Cardiac septum (tissue), 1 donor: ENCODE results near the gene ABCA2. TPM values are rescaled to one million over a fixed set of nuclear protein-coding genes. Genes with fewer than 3 reads are reported as not detected.
"Not testable (repeated sequence)": the region's sequence is repeated elsewhere in the genome, so short reads cannot be mapped to it uniquely, and the experiment has no call there.

Experiments
- DNase-seq: peaks from one replicate; pipeline ENCODE4 v3.0.0-alpha.2; 2020; ENCODE audit warnings: low spot score
- intact Hi-C: fragments of 100-400 bp; cut with DNase I; formaldehyde crosslinking; loops from one replicate; pipeline ENCODE4 v1.14.0; 2022
- total RNA-seq: library from RNA; stranded (reverse); fragmentation: NEBNext Ultra II Directional; extraction: Animal tissue kit (Norgen Biotek cat#: 25700); gene quantifications from one replicate; pipeline ENCODE4 v1.2.1, GENCODE V29; 2021
- donor health status: DM: no; HTN: no; CAD: no.

ABCA2 gene
- total RNA-seq, 1 donor from 2014 or later = 41.5 TPM

DNA sequence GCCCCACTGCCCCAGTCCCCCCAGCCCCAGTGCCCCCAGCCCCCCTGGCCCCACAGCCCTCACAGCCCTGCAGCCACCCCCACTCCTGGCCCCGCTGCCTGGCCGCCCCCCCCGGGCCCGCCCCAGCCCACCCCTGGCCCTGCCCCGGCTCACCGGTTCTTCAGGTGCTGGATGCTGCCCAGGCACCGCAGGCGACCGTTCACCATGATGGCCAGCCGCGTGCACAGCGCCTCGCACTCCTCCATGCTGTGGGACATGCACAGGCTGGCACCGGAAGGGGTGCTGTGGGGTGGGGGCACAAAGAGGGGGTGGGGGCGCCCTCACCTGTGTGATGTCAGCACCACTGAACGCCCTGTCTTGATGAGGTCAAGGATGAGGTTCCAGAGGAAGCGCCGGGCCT lies 18.8 kb downstream of the ABCA2 start:
- intact Hi-C loops = no loop called here
- DNase-seq = no peak

DNA sequence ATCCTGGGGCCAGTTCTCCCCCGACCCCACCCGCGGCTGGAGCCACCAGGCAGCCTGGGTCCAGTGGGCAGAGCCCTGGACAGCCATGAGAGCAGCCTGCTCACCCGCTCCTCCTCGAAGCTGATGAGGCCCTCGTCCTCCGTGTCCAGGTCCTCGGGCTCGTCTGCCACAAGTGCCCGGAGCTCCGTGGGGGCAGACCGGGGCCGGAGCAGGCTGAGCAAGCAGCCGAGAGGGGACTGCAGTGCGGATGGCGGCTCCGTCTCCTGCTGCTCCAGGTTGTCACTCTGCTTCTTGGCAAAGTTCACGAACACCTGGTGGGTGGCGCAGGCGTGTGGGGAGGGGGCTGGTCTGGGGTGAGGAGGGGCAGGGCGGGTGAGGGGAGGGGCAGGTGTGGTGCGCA lies 19.7 kb downstream of the ABCA2 start:
- DNase-seq = no peak
- intact Hi-C loops = no loop called here

DNA sequence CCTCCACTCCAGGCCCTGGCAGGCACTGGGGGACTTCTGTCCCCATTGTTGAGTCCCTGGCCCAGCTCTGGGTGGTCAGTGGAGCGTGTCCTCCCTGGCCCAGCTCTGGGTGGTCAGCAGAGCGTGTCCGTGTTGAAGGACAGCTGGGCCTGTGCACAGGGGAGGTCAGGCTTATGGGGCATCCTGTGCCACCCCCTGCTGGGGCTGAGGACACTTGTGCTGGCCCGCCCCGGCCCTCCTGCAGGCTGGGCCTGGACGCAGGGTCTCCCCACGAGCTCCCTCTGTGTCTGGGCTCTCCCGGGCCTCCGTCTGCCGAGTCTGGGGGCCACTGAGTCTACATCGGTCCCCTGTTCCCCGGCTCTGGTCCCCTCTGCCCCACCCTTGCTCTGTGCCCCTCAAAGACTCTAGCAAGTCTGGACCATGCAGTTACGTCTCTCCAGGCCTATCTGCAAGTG lies 20.2 kb downstream of the ABCA2 start:
- no peak for DNase-seq
- intact Hi-C loops = no loop called here

DNA sequence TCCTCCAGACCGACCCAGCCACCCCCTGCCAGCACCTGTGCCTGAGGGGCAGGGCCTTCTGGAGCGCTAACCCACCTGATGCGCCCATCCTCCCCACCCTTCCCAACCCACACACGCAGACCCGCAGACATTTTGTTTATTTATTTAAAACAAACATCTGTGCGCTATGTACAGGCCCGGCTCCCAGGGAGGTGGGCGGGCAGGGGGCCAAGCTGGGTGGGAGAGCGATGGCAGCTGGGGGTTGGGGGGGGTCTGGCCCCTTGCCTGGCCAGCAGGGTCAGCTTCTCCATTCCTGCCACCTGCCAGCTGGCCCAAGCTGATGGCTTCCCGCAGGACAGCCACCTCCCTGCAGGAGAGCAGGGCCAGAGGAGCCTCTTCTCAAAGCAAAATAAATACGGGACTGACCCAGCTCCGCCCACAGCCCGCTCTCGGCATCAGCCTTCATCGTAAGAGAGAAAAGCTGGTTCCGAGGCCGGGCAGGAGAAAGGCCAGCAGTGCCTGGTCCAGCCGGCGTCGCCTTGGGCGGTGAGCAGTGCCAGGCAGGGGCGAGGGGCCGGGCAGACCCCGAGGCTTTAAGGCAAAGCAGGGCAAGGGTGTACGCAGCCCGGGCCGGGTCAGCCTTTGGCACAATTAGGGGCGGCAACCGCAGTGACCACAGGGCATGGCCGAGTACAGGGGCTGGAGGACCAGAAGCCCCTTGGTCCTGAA lies 20.8 kb downstream of the ABCA2 start:
- intact Hi-C loops = no loop called here
- no peak for DNase-seq

DNA sequence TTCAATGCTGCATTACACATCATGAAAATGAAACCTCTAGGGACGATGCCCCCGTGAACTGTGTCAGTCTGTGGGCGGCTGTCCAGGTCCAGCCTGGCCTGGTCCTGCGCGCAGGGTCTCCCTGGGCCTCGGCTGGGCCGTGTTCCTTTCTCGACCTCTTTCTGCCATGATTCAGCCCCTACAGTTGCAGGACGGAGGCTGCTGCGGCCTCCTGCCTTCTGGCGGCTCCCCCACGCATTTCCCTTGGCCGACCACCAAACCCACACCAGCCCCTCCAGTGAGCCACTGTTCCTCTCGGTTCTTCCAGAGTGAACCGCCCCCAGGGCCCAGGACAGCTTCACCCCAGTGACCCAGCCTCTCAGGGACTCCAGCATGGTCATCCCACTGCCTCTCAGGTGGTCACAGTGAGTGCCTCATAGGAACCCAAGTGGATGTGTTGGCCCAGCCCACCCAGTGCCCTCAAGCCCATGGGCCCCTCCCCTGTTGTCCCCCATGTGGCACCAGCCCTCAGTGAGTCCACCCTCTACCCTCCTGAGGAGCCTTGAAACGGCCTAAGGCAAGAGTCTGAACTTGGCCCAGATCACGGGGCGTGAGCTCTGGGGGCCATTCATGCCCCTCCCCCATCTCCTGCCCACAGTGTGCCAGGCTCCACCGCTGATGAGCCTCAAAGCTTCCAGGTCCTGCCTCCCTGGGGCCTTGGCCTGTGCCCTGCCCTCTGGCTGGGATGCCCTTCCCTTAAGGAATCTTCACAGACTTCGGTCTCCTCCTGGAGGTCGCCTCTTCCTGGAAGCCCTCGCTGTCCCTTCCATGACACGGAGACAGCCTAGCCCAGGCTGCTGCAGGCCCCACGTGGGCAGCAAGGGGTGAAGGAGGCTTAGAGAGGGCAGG lies 21.7 kb downstream of the ABCA2 start:
- DNase-seq = no peak
- intact Hi-C loops = no loop called here

DNA sequence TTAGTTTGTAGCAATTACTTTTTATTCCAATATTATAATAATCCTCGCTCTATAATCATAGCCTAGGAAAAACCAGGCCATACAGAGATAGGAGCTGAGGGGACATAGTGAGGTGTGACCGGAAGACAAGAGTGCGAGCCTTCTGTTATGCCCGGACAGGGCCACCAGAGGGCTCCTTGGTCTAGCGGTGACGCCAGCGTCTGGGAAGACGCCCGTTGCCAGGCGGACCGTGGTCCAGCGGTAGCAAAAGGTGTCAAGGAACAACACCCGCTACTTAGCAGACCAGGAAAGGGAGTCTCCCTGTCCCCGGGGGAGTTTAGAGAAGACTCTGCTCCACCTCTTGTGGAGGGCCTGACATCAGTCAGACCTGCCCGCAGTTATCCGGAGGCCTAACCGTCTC lies 23.8 kb downstream of the ABCA2 start:
- DNase-seq, intact Hi-C loops: not testable (repeated sequence)

DNA sequence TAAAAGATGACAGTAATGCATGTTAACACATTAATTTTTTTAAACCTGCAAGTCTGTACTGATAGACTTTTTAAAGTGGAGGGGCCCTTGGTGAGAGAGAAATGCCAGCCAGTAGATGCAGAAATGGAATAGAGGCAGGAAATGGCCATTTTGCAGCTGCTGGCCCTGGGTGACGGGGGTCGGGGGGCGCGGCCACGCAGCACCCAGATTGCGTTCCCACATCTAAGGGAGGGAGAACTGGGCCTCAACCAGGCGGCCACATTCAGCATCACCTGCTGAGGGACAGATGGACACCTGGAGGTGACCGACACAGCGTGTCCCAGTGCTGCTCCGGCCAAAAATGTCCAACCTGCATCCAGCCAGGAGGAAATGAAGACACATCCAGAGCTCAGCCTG lies 25.4 kb downstream of the ABCA2 start:
- intact Hi-C loops = no loop called here
- no peak for DNase-seq

DNA sequence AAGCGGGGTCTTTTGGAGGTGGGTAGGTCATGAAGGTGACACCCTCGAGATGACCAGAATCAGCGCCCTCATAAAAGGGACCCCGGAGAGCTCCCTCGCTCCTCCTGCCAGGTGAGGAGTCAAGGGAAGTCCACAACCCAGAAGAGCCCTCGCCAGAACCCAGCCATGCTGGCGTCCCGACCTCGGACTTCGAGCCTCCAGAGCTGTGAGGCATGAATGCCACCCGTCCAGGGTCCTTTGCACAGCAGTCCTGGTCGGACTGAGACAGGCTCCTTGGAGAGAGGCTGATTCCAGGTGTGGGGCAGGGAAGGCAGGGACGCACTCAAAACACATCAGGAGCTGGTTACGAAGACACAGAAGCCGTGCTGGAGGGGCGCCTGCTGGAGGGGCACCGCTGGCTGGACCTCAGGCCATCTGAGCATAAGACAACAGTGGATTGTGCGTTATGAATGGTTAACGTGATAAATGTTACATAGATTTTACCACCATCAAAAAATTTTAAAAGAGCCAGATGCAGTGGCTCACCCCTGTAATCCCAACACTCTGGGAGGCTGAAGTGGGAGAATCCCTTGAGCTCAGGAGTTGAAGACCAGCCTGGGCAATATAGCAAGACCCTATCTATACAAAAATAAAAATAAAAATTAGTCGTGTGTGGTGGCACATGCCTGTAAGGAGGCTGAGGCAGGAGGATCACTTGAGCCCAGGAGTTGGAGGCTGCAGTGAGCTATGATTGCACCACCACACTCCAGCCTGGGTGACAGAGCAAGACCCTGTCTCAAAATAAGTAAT lies 26.0 kb downstream of the ABCA2 start:
- intact Hi-C loops = no loop called here
- DNase-seq = no peak

DNA sequence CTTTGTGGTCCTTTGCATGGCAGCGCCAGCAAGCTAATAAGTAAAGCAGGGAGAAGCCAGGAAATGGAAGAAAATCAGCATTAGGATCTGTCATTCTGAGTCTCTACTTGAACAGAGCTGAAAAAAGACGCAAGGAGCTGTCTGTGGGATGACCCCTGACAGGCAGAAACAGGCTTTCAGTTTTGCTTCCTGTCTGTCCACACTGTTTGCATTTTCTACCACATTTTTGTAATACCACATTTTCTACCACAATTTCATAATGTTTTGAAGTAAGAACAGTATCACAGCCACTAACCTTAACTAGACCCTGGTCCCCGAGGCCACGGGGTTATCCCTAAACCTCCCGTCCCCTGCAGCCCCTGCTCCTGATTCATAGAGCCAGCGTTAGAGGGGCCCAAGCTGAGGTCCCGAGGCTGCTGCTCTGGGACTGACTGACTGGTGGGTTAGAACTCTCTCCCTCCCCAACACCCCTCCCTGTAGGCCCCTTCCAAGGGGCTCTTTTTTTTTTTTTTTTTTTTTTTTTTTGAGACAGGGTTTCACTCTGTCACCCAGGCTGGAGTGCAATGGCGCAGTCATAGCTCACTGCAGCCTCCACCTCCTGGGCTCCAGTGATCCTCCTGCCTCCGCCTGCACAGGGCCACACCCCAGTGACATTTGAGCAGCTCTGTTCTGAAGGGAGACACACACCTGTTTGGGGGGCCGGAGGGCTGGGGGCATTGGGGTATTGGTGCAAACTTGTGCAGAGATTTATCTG lies 27.7 kb downstream of the ABCA2 start:
- DNase-seq = no peak
- intact Hi-C loops = no loop called here

DNA sequence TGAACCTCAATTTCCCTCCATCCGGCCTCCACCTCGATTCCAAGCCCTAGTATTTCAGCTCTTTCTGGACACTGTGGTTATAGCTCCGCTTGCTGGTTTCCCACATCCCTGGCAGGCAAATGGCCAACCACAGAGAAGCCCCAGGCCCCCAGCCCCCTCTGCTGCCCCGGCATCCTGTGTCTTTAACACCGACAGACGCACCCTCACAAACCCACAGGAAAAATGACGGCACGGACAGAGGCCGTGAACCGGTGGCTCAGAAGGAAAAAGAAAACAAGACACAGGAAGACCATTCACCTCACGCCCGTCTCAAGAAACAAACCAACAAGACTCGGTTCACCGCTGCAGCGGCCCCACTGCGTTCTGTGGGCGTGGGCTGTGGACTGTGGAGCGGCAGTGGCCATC lies 30.2 kb downstream of the ABCA2 start:
- no peak for DNase-seq
- intact Hi-C loops = no loop called here

DNA sequence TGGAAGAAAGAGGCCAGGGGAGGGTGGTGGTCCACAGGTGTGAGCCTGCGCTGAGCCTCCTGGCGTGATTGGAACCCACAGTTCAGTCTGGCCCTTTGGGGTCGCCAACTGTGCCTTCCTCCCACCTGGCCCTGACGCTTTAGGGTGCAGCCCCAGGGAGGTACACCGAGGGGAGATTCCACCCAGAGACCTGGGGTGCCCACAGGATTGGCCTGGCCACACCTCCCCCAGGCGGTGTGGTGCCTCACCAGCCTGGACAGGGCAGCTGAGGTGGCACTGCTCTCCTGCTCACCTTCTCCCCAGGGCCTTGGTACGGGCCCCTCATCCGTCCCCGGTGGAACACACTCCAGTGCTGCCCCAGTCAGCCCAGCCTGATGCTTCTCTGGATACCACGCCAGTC lies 30.7 kb downstream of the ABCA2 start:
- intact Hi-C loops = no loop called here
- no peak for DNase-seq

DNA sequence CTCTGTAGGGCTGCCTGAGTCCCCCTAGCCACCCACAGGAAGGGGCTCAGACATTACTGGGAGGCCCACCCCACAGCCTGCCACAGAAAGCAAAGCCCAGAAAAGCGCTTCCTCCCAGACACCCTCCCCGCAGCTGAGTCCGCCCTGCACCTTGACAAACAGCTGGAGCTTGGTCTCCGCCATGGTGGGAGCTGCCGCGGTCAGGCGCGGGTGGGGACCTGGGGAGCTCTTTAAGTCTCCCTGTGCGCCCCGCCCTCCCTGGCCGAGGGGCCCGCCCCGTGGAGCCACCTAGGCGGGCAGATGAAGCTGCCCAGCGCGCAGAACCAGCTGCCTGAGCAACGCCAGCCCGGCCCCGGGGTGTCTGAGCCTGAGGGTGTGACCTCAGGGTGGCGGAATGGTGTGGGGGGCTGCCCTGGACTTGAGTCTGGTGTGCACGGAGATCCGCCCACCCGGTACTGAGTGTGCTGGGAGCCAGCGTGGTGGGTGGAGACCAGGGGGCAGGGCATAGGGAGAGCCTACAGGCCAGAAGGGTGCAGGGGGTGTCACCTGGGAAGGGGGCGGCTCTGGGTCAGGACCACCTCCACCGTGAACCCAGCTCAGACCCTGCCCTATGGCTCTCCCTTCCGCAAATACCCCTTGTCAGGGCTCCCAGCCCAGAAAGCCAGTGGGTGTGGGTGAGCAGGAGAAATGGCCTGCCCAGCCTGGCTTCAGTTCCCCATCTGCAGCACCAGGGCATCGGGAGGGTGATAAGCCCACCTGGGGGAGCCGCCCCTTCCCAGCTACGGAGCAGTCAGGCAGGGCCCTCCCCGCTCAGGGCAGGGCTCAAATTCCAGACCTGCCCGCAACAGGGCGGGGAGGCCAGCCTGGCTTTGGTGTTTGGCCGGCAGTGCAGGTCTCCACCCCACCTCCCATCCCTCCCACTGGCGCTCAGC lies 31.4 kb downstream of the ABCA2 start, which contains the start of gene CLIC3:
CLIC3 (minus strand) TSS at position 208 of the 932 bp plus-strand sequence; CDS start at position 183, 25 bp downstream.
- no peak for DNase-seq
- intact Hi-C loops = no loop called here

DNA sequence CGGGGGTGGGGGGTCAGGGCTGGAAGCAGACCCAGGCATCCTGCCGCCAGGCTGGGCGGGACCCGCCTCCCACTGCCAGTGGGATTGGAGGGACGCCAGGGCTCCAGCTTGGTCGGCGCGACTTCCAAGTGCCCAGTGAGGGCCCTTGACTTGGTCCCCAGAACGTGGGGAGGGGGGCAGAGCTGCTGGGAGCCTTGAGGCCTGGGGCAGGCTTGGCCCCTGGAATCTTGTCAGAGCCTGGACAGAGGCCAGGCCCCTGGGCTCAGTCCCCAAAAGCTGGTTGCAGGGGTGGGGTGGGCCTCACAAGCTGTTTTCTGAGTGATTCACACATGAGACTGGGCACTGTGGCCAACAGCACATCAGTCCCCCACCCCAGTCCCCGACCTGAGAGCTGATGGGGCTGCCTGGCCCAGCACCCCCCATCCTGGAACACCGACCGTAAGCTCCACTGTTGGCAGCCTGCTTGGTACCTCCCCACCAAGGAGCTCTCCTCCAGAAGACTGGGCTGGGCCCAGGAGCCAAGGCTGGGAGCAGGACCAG lies 32.2 kb downstream of the ABCA2 start:
- intact Hi-C loops = no loop called here
- DNase-seq = no peak

DNA sequence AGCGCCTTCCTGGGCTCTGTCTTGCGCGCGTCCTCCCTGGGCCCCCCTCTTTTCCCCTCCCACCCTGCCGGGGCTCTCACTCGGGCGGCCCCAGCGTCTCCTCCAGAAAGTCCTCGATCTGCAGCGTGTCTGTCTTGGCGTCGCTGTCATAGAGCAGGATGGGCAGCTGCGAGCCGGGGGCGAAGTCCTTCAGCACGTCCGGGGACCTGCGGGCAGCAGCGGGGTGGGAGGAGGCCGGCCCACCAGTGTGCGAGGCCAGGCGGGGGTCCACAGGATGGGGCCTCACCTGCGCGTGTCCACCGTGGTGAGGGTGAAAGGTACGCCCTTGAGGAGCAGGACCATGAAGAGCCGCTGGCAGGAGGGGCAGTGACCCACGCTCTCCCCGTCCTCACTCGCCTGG lies 32.7 kb downstream of the ABCA2 start:
- DNase-seq = no peak
- intact Hi-C loops = no loop called here

DNA sequence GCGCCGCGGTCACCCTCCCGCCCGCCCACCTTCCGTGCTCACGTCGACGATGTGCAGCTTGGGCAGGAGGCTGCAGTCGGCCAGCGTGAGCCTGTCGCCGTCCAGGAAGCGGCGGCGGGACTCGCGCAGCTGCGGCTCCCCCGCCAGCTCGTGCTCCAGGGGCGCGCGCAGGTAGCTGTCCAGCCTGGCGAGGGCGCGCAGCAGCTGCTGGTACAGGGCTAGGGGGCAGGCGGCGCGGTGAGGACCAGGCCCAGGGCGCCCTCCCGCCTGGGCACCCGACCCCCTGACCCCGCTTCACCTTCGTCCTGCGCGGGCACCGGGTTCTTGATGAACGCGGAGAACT lies 33.2 kb downstream of the ABCA2 start:
- intact Hi-C loops = no loop called here
- DNase-seq = no peak

DNA sequence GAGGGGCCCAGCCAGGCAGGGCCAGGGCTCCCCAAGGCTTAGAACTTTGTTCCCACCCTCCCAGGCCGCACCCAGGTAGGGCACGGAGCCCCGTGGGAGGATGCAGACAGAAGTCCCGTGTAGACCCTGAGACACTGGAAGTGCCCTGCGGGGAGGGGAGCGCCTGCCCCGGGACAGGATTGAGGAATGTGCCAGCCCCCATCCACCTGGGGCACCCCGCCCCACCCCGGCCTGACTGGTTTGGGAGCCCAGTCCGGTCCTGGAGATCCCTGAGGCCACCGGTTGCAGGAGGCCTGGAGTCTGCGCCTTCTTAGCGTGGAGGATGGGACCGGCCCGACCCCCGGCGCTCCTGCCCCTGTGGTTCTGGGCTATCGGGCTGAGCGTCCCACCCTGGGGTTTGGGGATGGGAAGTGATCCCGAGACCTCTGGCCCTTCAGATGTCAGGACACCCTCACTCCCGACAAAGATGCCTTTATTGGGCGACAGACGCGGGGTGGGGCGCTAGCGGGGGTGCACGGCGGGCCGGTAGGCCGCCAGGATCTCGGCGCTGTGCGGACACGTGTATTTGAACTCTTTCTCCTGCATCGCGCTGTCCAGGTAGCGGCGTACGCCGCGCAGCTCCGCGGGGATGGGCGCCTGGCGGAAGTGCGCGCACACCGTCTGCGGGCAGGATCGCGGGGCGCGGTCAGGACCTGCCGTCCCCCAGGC lies 33.7 kb downstream of the ABCA2 start:
- intact Hi-C loops = no loop called here
- no peak for DNase-seq

DNA sequence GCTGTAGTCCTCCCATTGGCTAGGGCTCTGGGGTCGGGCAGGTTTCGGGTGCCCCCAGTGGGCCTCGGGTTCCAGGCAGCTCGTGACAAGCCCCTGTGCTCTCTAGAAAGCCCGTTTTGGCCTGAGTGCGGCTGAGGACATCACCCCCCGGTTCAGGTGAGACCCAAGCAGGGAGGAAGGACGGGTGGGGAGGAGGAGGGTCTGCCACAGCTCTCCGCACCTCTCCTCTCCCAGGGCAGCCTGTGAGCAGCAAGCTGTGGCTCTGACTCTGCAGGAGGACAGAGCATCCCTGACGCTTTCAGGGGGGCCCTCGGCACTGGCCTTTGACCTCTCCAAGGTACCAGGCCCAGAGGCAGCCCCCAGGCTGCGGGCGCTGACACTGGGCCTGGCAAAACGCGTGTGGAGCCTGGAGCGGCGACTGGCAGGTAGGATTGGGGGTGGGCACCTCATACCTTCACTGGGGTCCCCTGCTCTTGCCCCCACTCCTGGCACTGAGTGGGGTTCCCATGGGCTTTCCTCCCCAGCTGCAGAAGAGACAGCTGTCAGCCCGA lies 35.1 kb downstream of the ABCA2 start:
- intact Hi-C loops = loop anchor here (2.0 kb wide), 1 partner anchor 16 kb away; the partner anchor contains the start of gene PTGDS
- DNase-seq = no peak
